ENCODE measurements around the gene LPAR1. TPM values are rescaled to one million over a fixed set of nuclear protein-coding genes. Genes with fewer than 3 reads are reported as not detected.

Gene LPAR1
- 10 to 100 TPM; 27.5 to 44.9 (median 30.3) TPM for total RNA-seq
- long read RNA-seq, donor 1, transcript LPAR1-203 (5 exons, 3,637 nt), result major isoform, 5 of 65 reads
- long read RNA-seq, donor 1, partial matches to known transcripts, result 10 of 65 reads
- long read RNA-seq, donor 1, other reads (novel, unspliced or antisense), result 49 of 65 reads
- long read RNA-seq, donor 2, partial matches to known transcripts, result 2 of 8 reads
- long read RNA-seq, donor 2, other reads (novel, unspliced or antisense), result 6 of 8 reads

DNA sequence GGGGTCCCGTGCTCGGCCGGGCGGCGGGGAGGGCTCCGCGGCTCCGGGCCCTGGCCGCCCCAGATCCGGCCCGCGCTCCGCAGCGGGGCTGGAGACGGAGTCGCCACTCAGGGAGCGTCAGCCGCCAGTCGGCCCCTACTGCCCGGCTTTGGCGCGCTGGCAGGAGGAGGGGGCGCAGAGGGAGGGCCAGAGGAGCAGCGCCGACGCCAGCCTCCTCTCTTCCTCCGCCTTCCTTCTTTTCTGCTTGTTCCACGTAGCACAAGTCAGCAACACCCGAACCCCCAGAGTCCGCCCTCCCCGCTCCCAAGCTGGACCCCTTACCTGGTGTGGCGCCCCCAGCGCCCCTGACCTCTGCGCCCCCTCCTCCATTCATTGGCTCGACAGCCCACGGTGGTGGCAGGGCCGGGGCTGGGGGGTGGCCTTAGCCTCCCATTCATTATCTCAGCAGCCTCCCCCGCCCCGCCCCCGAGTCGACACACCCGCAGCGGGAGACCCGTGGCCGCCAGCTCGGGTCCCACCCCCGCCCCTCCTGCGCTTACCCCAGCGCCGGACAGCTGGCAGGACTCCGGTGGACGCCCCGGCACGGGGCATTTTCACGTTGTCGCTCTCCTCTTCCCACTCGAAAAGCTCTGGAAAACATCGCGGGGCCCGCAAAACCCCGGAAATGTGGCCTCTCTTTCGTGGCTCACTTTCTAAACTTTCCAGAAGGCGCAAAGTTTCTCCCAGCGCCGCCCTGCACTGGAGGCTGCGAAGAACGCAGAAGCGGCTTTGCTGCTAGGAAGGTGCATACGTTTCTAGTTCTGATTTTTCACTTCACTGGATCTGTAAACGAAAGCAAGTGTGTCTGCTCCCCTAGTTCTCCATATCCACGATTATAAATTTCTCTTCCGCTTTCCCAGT is at the start of gene LPAR1:
Gene LPAR1 (minus strand): TSS at position 140 of the 900 bp plus-strand sequence. CDS start 66,353 bp downstream, outside the sequence.
- no peaks in the 10 kb centered on the region for H3K9me3 ChIP-seq
- TF ChIP-seq CTCF (IDR thresholded peaks at IDR 0.05), result no peak
- peak; percentile 75 to 82 (median 80) for DNase-seq
- H3K4me1 ChIP-seq (ENCODE audit: low read depth), result no peaks in the 10 kb centered on the region
- H3K36me3 ChIP-seq (ENCODE audit: low read depth), result no peaks in the 10 kb centered on the region
- H3K4me3 ChIP-seq, result peak within 1 kb of the TSS; percentile 65
- peak; percentile 62 for ATAC-seq
- intact Hi-C loops (cut with DNase I, micrococcal nuclease), result no loop called here

- Histone ChIP-seq H3K9me3 (no peaks in the 10 kb centered on the region), H3K4me3 (no peak overlapping the region), H3K36me3 (ENCODE audit: low read depth) (no peaks in the 10 kb centered on the region), H3K4me1 (ENCODE audit: low read depth) (no peaks in the 10 kb centered on the region)
- intact Hi-C loops (cut with DNase I, micrococcal nuclease), result no loop called here
- ATAC-seq (no peak), DNase-seq (no peak)
- TF ChIP-seq CTCF (IDR thresholded peaks at IDR 0.05), result no peak
Observed at GRCh38 chr9:111078391-111079038, 40.2 kb upstream of the LPAR1 start.

DNA sequence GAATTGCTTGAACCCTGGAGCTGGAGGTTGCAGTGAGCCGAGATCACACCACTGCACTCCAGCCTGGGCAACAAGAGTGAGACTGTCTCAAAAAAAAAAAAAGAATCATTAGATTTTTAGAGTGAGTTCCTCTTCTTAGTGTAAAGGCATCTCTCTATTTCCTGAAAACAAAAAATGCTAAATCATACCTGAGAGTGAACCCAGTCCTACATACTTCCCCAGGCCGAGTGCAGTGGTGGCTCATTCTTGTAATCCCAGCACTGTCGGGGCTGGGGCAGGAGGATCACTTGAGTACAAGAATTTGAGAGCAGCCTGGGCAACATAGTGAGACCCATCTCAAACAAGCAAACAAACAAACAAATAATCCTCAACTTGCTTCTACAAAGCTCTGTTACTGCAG is 38.2 kb upstream of the LPAR1 start:
- no peak for DNase-seq
- no peaks in the 10 kb centered on the region for H3K36me3 ChIP-seq (ENCODE audit: low read depth)
- H3K9me3 ChIP-seq, result no peaks in the 10 kb centered on the region
- intact Hi-C loops (cut with DNase I, micrococcal nuclease), result no loop called here
- TF ChIP-seq CTCF (IDR thresholded peaks at IDR 0.05), result no peak
- ATAC-seq, result no peak
- H3K4me3 ChIP-seq, result no peak overlapping the region
- no peaks in the 10 kb centered on the region for H3K4me1 ChIP-seq (ENCODE audit: low read depth)

GRCh38 chr9:111076042-111076441 is 37.8 kb upstream of the LPAR1 start:
- Histone ChIP-seq H3K36me3 (ENCODE audit: low read depth) (no peaks in the 10 kb centered on the region), H3K4me1 (ENCODE audit: low read depth) (no peaks in the 10 kb centered on the region), H3K9me3 (no peaks in the 10 kb centered on the region), H3K4me3 (no peak overlapping the region)
- ATAC-seq, result no peak
- intact Hi-C loops (cut with DNase I, micrococcal nuclease), result no loop called here
- no peak for TF ChIP-seq CTCF (IDR thresholded peaks at IDR 0.05)
- DNase-seq, result no peak

- Histone ChIP-seq H3K36me3 (ENCODE audit: low read depth) (no peaks in the 10 kb centered on the region), H3K9me3 (no peaks in the 10 kb centered on the region), H3K4me1 (ENCODE audit: low read depth) (no peaks in the 10 kb centered on the region), H3K4me3 (no peak overlapping the region)
- no peak for TF ChIP-seq CTCF (IDR thresholded peaks at IDR 0.05)
- ATAC-seq (no peak), DNase-seq (no peak)
- intact Hi-C loops (cut with DNase I, micrococcal nuclease), result no loop called here
Observed at GRCh38 chr9:111074395-111074794, 36.1 kb upstream of the LPAR1 start.

Data from mucosa of descending colon (tissue), 3 donors.